ENCODE measurements around the gene CGNL1.
A peak's percentile ranks its signal among the peaks of the same experiment; 100 is the strongest.

Gene CGNL1

DNA sequence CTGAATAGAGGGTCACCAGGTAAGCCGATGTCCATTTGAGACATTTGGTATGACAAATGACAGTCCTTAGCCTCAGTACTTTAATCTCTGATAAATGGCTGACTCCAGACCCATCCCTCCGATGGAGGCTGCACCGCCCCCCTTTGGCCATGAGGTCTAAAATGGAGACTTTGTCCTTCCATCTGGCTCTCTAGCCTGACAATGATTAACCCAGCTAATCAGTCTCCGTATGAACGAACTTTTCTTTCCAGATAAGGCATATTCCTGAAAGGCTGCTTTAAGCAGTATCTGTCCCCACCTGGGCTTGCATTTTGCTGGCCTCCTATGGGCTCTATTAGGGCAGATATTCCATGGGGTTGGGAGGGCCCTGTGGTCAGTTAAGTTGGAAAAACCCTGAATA is 204.6 kb downstream of the CGNL1 start:
- DNase-seq, result no peak

DNA sequence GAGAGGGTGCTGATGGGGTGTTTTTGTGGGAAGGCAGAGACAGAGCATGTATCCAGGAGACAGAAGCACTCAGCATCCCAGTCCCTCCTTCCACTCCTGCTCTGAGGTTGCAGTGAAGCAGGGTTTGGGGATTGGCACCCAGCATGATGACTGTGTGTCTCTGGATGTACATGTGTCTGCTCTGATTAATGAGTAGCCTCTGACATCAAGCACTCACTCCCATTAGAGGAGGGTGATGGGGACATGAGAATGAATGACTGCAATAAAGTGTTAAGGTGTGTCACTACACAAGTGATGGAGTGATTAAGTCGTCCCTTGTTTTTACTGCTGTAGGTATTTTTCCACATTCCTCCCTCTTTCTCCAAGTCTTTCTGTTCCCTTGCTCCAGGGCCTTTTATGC is 205.8 kb downstream of the CGNL1 start:
- DNase-seq, result no peak

GRCh38 chr15:57583282-57583681 is 207.0 kb downstream of the CGNL1 start:
- DNase-seq, result no peak

DNA sequence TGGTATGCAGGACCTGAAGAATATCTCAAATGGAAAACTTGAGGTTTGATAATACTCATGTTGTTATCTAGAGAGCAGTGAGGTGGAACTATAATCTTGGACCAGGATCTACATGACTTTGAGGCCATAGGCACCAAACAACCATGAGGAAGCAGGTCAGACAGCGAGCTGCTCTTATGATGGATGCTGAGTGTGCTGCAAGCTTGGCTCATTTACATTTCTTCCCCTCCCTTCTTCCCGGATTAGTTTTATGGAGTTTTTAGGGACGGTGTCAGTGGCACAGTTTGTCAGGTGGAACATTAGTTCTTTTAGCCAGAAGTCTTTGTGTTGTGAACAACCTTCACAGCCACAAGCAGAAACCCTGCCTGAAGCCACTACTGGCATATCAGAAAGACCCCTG is 207.4 kb downstream of the CGNL1 start:
- no peak for DNase-seq

GRCh38 chr15:57586661-57587424 is 210.5 kb downstream of the CGNL1 start:
- DNase-seq, result no peak

DNA sequence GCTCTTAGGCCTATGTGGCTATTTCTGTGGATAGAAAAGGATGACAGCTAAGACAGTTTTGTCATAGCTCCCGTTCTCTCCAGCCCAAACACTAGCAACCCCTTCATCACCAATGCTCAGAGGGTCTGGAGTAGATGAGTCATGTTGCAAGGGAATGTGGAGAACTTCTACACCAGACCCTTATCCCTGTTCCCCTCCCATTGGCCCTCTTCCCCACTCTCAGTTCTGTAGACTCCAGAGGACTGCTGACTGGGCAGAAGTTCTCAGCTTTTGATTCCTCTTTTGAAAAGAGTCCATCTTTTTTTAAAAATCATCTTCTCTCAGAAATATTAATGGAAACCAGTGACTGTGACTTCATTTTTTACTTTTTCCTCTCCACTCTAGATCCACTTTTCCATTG is 213.0 kb downstream of the CGNL1 start:
- no peak for DNase-seq

DNA sequence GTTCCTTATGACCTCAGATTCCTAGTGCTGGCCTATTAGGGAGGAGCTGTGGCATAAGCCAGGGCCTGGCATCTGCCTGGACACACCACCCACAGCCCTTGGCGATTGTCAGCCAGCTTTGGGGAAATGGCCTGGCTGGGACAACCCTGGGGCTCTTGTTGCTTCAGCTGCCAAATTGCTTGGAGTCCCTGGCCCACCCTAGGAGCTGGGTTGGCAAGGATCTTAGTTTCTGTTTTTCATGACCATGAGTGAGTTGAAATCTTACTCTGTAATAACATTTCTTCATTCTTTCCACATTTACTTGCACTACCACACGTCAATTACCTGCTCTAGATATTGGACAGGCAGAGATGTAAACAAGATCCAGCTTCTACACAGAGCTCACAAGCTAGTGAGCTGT is 213.4 kb downstream of the CGNL1 start:
- no peak for DNase-seq

GRCh38 chr15:57591237-57591821 is 215.0 kb downstream of the CGNL1 start:
- DNase-seq, result no peak

DNA sequence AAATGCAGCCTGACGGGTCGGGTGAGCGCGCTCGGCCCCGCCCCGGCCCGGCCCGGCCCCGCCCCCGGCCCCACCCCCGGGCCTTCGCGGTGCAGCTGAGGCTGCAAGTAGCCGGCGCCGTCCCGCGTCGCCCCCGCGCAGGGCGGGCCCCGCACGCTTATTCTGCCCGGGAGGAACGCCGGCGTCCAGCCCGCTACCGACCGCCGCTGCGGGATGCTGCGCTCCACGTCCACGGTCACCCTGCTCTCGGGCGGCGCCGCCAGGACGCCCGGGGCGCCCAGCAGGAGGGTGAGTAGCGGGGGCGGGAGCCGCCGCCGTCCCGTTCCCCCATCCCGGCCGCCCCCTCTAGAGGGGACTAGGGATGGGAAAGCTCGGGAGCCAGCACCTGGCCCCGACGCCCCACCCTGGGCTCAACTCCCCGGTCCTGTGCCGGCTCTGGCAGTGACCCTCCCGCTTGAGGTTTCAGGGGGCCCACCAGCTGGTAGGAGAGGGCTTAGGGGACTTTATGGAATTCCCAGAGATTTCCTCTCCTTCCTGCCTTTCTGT is 215.6 kb downstream of the CGNL1 start, which contains the start of gene MYZAP:
Gene MYZAP, plus strand, starts transcription at position 83 of the 546 bp plus-strand sequence. Its CDS starts 131 bp downstream, at position 214.
- DNase-seq, result peak; percentile 44

DNA sequence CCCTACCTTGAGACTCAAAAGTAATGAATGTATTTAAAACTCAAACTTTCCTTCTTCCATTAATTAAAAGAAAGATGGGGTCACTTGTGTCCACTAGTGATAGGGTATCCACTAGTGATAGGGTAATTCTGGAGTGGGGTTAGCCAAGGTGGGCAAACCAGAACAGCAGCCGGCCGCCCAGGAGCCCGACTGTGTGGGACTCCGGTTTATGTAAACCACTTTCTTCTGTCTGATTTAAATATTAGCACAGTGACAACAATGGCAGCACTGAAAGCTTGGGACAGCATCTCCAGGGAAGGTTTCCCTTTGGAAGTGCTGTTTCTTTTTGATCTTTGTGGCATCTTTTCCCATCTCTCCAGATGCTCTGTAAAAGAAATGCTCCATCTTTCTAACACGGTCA is 216.1 kb downstream of the CGNL1 start:
- no peak for DNase-seq

DNA sequence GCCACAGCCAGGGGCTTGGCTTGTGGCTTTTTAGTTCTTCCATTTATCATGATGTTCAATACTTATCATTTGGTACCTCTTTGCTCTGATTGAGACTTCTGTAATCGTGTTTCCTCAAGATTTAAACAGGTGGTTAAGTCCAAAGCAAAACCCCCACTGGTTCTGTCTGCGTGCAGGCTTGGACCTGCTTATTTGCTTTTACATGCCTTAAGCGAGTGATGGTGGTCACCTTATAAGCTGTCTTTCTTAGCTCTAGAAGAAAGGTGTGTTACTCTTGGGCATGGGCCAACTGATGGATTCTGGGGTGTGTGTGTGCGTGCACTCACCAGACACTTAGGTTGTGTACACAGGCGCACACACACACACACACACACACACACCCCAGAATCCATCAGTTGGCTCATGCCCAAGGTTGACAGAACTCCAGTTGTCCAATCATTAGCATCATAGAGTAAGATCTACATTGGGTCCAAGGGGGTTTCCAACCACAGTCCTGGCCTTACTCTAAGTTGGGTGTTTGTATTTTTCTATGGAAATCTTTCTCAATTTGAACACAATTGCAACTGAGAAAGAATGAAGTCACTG is 216.6 kb downstream of the CGNL1 start:
- no peak for DNase-seq

DNA sequence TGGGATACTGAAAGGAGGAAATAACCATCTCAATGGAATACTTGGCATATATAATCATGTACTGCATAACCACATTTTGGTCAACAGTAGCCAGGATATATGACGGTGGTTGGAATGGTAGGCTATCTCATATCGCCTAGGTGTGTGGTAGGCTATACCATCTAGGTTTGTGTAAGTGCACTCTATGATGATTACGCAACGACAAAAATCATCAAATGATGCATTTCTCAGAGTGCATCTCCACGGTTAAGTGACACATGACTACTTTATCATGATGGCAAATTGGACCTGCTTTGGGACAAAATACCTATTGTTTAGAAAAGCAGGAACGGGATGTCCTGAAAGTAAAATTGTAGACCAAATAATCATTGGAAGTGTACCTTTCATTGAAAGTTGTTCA is 218.2 kb downstream of the CGNL1 start:
- no peak for DNase-seq

- no peak for DNase-seq
Observed at GRCh38 chr15:57595011-57595866, 218.9 kb downstream of the CGNL1 start.

DNA sequence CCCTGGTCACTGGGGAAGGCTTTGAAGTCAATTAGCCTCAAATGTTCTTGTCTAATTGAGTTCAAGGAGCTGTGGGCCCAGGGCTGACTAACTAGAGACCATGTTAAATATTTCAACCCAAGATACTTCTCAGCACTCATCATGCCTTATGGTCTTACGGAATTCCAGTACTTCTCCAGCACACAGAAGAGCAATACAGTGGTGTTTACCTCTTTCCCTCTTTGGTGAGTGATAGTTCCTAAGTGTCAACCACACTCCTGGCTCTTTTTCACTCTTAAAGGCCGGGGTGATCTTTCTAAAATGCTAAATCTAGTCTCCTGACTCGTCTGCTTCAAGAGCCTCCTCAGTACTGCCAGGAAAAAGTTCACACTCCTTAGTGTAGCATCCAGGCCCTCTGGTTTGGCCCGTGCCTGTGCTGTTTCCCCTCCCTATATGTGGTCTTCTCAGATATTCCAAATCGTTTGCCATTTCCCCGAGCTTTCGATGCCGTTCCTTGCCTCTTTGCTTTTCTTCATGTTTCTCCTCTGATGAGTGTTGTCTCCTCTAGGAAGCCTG is 220.1 kb downstream of the CGNL1 start:
- DNase-seq, result no peak

- DNase-seq, result no peak
Observed at GRCh38 chr15:57596978-57597377, 220.7 kb downstream of the CGNL1 start.

DNA sequence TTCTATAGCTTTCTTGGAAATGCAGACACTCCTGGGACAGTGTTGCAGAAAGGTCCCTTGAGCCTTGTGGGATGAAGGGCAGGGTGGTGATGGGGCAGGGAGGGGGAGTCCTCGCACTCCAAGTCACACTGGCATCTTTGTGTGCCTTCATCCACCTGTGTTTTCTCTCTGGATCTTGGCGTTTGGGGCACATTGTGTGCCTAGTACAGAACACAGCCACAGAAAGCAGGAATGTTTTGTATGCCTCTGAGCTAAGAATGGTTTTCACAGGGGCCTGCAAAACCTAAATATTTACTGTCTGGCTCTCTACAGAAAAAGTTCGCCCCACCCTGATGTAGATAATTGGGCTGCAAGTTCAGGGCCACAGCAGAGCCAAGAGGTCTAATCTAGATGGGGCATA is 221.1 kb downstream of the CGNL1 start:
- no peak for DNase-seq

- DNase-seq, result no peak
Observed at GRCh38 chr15:57598346-57598745, 222.0 kb downstream of the CGNL1 start.

DNA sequence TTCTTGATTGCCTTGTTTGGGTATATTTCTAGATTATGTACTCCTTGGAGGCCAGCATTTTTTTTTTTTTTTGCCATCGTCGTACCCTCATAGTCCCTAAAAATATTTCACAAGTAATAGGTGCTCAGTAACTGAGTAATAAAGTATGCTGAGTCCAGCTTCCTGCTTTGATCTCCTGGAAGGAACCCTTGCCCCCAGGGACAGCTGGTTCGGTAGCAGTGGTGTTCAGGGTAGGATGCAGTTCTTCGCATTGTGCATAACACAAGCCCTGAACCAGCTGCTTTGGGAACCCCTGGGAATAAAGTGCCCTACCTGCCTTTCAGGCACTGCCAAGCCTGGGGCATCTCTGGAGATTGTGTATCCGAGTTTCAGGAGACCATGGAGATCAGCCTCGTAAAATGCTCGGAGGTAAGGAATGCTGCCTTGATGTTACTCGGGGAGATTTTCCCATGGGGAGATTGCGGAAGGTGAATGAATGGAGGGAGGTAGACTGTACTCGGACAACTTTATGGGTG is 223.0 kb downstream of the CGNL1 start:
- DNase-seq, result no peak

DNA sequence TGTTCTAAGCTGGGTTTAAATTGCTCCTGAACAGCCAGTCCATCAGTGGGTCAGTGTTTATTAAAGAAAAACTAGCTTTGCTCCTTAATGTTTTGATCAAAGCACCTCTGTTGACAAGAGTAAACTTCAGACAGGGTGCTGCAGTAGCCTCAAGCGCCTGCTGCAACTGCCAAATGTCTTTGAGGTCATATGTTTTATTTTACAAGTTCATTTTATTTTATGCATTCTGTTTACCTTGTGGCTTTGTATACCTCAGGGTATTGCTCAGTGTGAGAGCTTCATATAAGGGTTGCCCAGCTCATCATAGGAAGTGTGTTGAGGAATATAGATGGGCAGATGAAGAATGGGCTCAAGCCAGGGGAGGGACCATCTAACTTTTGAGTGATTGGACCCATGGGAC is 223.9 kb downstream of the CGNL1 start:
- DNase-seq, result no peak
